SK-N-SH treated with all-trans-retinoic acid at 6 μM for 48 hours (cell line): ENCODE results near the gene NR1H4.

Source experiments
- ATAC-seq: fragments of 200-7000 bp; cut with Tn5 transposase; 3 replicates; pipeline ENCODE4 v1.9.1; 2020; ENCODE audit warnings: mild to moderate bottlenecking, moderate library complexity
- ARNTL ChIP-seq: fragments of 450-650 bp; formaldehyde crosslinking; IDR thresholded peaks from 2 replicates; pipeline ENCODE4 v1.5.0; 2020; ENCODE audit warnings: low read depth, mild to moderate bottlenecking, moderate library complexity, borderline replicate concordance
- BACH2 ChIP-seq: fragments of 250-450 bp; sonication (Bioruptor Pico); IDR thresholded peaks from 2 replicates; pipeline ENCODE4 v1.9.0; 2021; ENCODE audit warnings: mild to moderate bottlenecking, borderline replicate concordance
- ESRRG ChIP-seq: fragments of 250-450 bp; sonication (Bioruptor Pico); IDR thresholded peaks from 2 replicates; pipeline ENCODE4 v1.6.1; 2021; ENCODE audit warnings: mild to moderate bottlenecking
- ISL1 ChIP-seq: fragments of 250-450 bp; sonication (Bioruptor Pico); IDR thresholded peaks from 2 replicates; pipeline ENCODE4 v2.1.2; 2022; ENCODE audit warnings: mild to moderate bottlenecking, moderate library complexity
- OSR1 ChIP-seq: fragments of 250-450 bp; sonication (Bioruptor Pico); IDR thresholded peaks from 2 replicates; pipeline ENCODE4 v1.8.0; 2022; ENCODE audit warnings: moderate library complexity, mild to moderate bottlenecking, inconsistent platforms
- RARB ChIP-seq: fragments of 250-450 bp; sonication (Bioruptor Pico); IDR thresholded peaks from 2 replicates; pipeline ENCODE4 v1.8.0; 2021; ENCODE audit warnings: mild to moderate bottlenecking, moderate library complexity
- SNAI2 ChIP-seq: fragments of 250-450 bp; sonication (Bioruptor Pico); IDR thresholded peaks from 2 replicates; pipeline ENCODE4 v1.5.0; 2020; ENCODE audit warnings: mild to moderate bottlenecking, moderate library complexity
- TCF4 ChIP-seq: fragments of 250-450 bp; sonication (Bioruptor Pico); IDR thresholded peaks from 2 replicates; pipeline ENCODE4 v1.8.0; 2021; ENCODE audit warnings: mild to moderate bottlenecking, moderate library complexity, borderline replicate concordance
- TOX ChIP-seq: fragments of 250-450 bp; sonication (Bioruptor Pico); IDR thresholded peaks from 2 replicates; pipeline ENCODE4 v1.8.0; 2021; ENCODE audit warnings: mild to moderate bottlenecking, moderate library complexity, borderline replicate concordance
- ZC3H10 ChIP-seq: fragments of 250-450 bp; sonication (Bioruptor Pico); IDR thresholded peaks from 2 replicates; pipeline ENCODE4 v1.5.1; 2021; ENCODE audit warnings: mild to moderate bottlenecking, moderate library complexity
- ZFP3 ChIP-seq: fragments of 250-450 bp; sonication (Bioruptor Pico); IDR thresholded peaks from 2 replicates; pipeline ENCODE4 v1.5.0; 2020; ENCODE audit warnings: mild to moderate bottlenecking, moderate library complexity
- ZNF565 ChIP-seq: fragments of 450-650 bp; formaldehyde crosslinking; conservative IDR thresholded peaks from 2 replicates; pipeline ENCODE4 v1.5.0; 2020; ENCODE audit warnings: low read depth, mild to moderate bottlenecking, moderate library complexity
- ZNF70 ChIP-seq: fragments of 450-650 bp; formaldehyde crosslinking; IDR thresholded peaks from 2 replicates; pipeline ENCODE4 v1.5.0; 2020; ENCODE audit warnings: mild to moderate bottlenecking, moderate library complexity
- TF ChIP-seq, protein P1 (sequence below): fragments of 250-450 bp; sonication (Bioruptor Pico); IDR thresholded peaks from 2 replicates; pipeline ENCODE4 v1.8.0; 2021; ENCODE audit warnings: low read depth, mild to moderate bottlenecking, moderate library complexity, borderline replicate concordance
- TF ChIP-seq, protein P2 (sequence below): fragments of 250-450 bp; sonication (Bioruptor Pico); IDR thresholded peaks from 2 replicates; pipeline ENCODE4 v1.5.0; 2020; ENCODE audit warnings: mild to moderate bottlenecking, moderate library complexity
- TF ChIP-seq, protein P3 (sequence below): fragments of 250-450 bp; sonication (Bioruptor Pico); IDR thresholded peaks from 2 replicates; pipeline ENCODE4 v1.5.1; 2021; ENCODE audit warnings: mild to moderate bottlenecking, moderate library complexity
- TF ChIP-seq, protein P4 (sequence below): fragments of 250-450 bp; sonication (Bioruptor Pico); IDR thresholded peaks from 2 replicates; pipeline ENCODE4 v1.8.0; 2020; ENCODE audit warnings: mild to moderate bottlenecking, moderate library complexity, borderline replicate concordance
- TF ChIP-seq, protein P5 (sequence below): fragments of 250-450 bp; sonication (Bioruptor Pico); IDR thresholded peaks from 2 replicates; pipeline ENCODE4 v1.5.1; 2020; ENCODE audit warnings: low read depth, mild to moderate bottlenecking, moderate library complexity

The NR1H4 gene

DNA sequence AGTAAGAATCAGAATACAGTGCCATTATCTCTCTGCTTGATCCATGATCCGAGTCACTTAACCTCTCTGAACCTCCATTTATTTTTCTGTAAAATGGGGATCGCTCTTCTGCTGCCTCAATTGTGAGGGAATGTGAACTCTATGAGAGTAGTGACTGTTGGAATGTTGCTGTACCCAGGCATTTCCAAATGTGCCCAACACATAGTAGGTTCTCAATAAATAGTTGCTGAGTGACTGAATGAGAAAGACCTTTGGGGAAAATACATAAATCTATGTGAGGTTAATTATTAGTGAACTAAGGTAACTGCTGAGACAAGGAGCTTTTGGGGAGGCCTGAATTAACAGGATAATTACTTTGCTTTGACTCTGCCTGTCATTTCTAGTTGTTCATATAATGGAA is 33.9 kb upstream of the NR1H4 start:
- ATAC-seq: no peak
- TF ChIP-seq, protein P1, sequence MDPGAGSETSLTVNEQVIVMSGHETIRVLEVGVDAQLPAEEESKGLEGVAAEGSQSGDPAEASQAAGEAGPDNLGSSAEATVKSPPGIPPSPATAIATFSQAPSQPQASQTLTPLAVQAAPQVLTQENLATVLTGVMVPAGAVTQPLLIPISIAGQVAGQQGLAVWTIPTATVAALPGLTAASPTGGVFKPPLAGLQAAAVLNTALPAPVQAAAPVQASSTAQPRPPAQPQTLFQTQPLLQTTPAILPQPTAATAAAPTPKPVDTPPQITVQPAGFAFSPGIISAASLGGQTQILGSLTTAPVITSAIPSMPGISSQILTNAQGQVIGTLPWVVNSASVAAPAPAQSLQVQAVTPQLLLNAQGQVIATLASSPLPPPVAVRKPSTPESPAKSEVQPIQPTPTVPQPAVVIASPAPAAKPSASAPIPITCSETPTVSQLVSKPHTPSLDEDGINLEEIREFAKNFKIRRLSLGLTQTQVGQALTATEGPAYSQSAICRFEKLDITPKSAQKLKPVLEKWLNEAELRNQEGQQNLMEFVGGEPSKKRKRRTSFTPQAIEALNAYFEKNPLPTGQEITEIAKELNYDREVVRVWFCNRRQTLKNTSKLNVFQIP (CRISPR knock-in tag): no peak

DNA sequence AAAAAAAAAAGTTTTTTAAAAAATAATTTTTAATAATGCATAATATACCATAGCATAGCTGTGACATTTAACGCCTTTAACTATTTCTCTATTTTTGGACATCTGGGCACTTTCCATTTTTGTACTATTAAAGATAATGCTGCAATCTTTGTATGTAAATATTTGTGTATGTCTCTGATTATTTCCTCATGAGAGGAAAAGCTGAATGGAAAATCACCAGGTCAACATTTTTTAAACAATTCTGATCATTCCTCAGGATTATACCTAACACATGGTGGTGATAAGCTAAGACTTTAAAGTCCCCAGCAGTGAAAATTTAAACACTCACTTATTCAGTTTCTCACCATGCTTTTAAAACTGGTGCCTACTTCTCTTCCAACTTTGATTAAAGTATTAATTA is 31.3 kb upstream of the NR1H4 start:
- TF ChIP-seq, protein P2, sequence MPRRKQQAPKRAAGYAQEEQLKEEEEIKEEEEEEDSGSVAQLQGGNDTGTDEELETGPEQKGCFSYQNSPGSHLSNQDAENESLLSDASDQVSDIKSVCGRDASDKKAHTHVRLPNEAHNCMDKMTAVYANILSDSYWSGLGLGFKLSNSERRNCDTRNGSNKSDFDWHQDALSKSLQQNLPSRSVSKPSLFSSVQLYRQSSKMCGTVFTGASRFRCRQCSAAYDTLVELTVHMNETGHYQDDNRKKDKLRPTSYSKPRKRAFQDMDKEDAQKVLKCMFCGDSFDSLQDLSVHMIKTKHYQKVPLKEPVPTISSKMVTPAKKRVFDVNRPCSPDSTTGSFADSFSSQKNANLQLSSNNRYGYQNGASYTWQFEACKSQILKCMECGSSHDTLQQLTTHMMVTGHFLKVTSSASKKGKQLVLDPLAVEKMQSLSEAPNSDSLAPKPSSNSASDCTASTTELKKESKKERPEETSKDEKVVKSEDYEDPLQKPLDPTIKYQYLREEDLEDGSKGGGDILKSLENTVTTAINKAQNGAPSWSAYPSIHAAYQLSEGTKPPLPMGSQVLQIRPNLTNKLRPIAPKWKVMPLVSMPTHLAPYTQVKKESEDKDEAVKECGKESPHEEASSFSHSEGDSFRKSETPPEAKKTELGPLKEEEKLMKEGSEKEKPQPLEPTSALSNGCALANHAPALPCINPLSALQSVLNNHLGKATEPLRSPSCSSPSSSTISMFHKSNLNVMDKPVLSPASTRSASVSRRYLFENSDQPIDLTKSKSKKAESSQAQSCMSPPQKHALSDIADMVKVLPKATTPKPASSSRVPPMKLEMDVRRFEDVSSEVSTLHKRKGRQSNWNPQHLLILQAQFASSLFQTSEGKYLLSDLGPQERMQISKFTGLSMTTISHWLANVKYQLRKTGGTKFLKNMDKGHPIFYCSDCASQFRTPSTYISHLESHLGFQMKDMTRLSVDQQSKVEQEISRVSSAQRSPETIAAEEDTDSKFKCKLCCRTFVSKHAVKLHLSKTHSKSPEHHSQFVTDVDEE (CRISPR knock-in tag): no peak
- TF ChIP-seq, protein P1 (CRISPR knock-in tag): no peak
- TF ChIP-seq TOX (CRISPR knock-in tag) (no peak), TCF4 (CRISPR knock-in tag) (no peak), ARNTL (CRISPR knock-in tag) (no peak), RARB (no peak), ZNF70 (CRISPR knock-in tag) (no peak)
- TF ChIP-seq, protein P3, sequence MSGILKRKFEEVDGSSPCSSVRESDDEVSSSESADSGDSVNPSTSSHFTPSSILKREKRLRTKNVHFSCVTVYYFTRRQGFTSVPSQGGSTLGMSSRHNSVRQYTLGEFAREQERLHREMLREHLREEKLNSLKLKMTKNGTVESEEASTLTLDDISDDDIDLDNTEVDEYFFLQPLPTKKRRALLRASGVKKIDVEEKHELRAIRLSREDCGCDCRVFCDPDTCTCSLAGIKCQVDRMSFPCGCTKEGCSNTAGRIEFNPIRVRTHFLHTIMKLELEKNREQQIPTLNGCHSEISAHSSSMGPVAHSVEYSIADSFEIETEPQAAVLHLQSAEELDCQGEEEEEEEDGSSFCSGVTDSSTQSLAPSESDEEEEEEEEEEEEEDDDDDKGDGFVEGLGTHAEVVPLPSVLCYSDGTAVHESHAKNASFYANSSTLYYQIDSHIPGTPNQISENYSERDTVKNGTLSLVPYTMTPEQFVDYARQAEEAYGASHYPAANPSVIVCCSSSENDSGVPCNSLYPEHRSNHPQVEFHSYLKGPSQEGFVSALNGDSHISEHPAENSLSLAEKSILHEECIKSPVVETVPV: no peak
- no peak for ATAC-seq

DNA sequence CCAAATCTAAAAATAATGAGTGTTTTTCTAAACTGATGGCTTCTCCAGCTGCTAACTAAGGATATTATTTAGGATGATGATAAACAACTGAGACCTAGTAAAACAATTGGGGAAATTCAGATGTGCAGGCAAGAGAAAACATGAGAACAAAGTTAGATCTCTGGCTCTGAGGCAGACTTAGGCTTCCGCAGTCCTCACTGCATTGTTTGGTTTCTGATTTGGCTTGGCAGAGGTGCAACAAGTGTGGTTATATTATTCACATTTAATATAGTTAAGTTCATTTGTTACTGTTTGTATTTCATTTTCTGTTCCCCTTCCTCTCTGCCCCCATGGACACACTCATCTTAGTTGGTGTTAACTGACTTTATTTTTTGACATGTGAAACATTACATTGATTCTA is 30.2 kb upstream of the NR1H4 start:
- ATAC-seq: no peak
- TF ChIP-seq ISL1 (no peak), RARB (no peak), SNAI2 (CRISPR knock-in tag) (no peak), ZFP3 (CRISPR knock-in tag) (no peak), ESRRG (no peak)
- TF ChIP-seq, protein P1 (CRISPR knock-in tag): no peak

DNA sequence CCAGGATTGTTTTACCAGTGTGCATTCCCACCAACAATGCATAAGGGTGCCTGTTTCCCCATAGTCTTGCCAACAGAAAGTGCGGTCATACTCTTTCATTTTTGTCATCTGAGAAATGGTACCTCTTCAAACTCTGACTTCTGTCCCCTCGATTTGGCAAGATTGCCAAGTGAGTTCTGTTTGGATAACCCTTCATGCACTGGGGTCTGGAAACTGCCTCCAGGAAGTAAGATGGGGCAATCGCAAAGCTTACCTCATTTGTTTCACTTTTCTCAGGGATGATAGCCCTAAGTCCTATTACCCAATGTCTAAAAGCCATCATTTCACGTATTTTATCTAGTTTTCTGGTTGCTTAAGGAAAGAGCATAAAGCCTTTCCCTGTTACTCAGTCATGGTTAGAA is 28.6 kb upstream of the NR1H4 start:
- TF ChIP-seq ZNF70 (CRISPR knock-in tag): no peak
- no peak for TF ChIP-seq OSR1
- TF ChIP-seq, protein P4, sequence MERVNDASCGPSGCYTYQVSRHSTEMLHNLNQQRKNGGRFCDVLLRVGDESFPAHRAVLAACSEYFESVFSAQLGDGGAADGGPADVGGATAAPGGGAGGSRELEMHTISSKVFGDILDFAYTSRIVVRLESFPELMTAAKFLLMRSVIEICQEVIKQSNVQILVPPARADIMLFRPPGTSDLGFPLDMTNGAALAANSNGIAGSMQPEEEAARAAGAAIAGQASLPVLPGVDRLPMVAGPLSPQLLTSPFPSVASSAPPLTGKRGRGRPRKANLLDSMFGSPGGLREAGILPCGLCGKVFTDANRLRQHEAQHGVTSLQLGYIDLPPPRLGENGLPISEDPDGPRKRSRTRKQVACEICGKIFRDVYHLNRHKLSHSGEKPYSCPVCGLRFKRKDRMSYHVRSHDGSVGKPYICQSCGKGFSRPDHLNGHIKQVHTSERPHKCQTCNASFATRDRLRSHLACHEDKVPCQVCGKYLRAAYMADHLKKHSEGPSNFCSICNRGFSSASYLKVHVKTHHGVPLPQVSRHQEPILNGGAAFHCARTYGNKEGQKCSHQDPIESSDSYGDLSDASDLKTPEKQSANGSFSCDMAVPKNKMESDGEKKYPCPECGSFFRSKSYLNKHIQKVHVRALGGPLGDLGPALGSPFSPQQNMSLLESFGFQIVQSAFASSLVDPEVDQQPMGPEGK: no peak
- TF ChIP-seq ZNF565: no peak
- no peak for TF ChIP-seq ZFP3 (CRISPR knock-in tag)
- TF ChIP-seq ZC3H10 (CRISPR knock-in tag): no peak
- no peak for TF ChIP-seq BACH2 (CRISPR knock-in tag)
- TF ChIP-seq RARB: no peak
- TF ChIP-seq ESRRG: no peak
- TF ChIP-seq, protein P5, sequence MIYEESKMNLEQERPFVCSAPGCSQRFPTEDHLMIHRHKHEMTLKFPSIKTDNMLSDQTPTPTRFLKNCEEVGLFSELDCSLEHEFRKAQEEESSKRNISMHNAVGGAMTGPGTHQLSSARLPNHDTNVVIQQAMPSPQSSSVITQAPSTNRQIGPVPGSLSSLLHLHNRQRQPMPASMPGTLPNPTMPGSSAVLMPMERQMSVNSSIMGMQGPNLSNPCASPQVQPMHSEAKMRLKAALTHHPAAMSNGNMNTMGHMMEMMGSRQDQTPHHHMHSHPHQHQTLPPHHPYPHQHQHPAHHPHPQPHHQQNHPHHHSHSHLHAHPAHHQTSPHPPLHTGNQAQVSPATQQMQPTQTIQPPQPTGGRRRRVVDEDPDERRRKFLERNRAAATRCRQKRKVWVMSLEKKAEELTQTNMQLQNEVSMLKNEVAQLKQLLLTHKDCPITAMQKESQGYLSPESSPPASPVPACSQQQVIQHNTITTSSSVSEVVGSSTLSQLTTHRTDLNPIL (CRISPR knock-in tag): no peak
- no peak for ATAC-seq
